ENCODE results near the gene FAM47E. TPM values are rescaled to one million over a fixed set of nuclear protein-coding genes. Genes with fewer than 3 reads are reported as not detected.

FAM47E gene
- total and polyA plus RNA-seq, 2 of the 13 experiments (the other 11 are each of a cell fraction or from before 2014, with no cell fraction given): 0.33 to 0.66 TPM

GRCh38 chr4:76235915-76236314 is 15.6 kb upstream of the FAM47E start:
- in situ Hi-C loops (cut with HindIII; ENCODE audit: extremely low pct_ligation_motif_present, low pct_unique_long_range_greater_than_20kb): no loop called here
- H3K27ac ChIP-seq (ENCODE audit: extremely low read length, insufficient read depth, low read length): no peak overlapping the region
- H4K20me1 ChIP-seq (ENCODE audit: insufficient read depth, low read length): no peaks in the 10 kb centered on the region
- H3K36me3 ChIP-seq (replicated peaks in 1 of 2; ENCODE audit: control insufficient read depth in 1 of 2, insufficient read depth in 2 of 2, low read length in 2 of 2): no peaks in the 10 kb centered on the region
- no peaks in the 10 kb centered on the region for H3K79me2 ChIP-seq (ENCODE audit: insufficient read depth, low read length)
- H3K27me3 ChIP-seq (ENCODE audit: control insufficient read depth in 1 of 2, insufficient read depth in 2 of 2, low read length in 2 of 2): no peaks in the 10 kb centered on the region
- ATAC-seq (no peak), DNase-seq (ENCODE audit: low spot score) (no peak), FAIRE-seq (no peak)
- H3K9ac ChIP-seq (ENCODE audit: insufficient read depth, low read depth, low read length): no peak overlapping the region
- H2AFZ ChIP-seq (ENCODE audit: low read length): no peak overlapping the region
- 0% methylated on average over 1 of the region's 1 CpG for WGBS (ENCODE audit: low lambda C conversion rate)
- TF ChIP-seq ZNF710 (CRISPR knock-in tag; IDR thresholded peaks at IDR 0.05; ENCODE audit: borderline replicate concordance) (no peak), ZNF451 (CRISPR knock-in tag; IDR thresholded peaks at IDR 0.05) (no peak), ZNF543 (CRISPR knock-in tag; IDR thresholded peaks at IDR 0.05) (no peak), KIAA2018 (CRISPR knock-in tag; IDR thresholded peaks at IDR 0.05; ENCODE audit: borderline replicate concordance) (no peak), FOXK2 (IDR thresholded peaks at IDR 0.05) (no peak), PAF1 (CRISPR knock-in tag; IDR thresholded peaks at IDR 0.05) (no peak), ZNF101 (CRISPR knock-in tag; IDR thresholded peaks at IDR 0.05; ENCODE audit: borderline replicate concordance, low read depth) (no peak), ZNF333 (CRISPR knock-in tag; IDR thresholded peaks at IDR 0.05; ENCODE audit: borderline replicate concordance) (no peak), ZBTB21 (CRISPR knock-in tag; IDR thresholded peaks at IDR 0.05) (no peak)
- CTCF ChIA-PET (ENCODE audit: low intra/inter-chr PET ratio, low total read pairs): no interaction called here
- intact Hi-C loops (cut with micrococcal nuclease; ENCODE audit: unreplicated experiment): no loop called here
- POLR2A ChIA-PET: no interaction called here
- no TSS peak for BruUV-seq (replicated peaks)
- no peak overlapping the region for H3K4me3 ChIP-seq (replicated peaks in 1 of 3; ENCODE audit: insufficient read depth in 1 of 3, low read depth in 2 of 3, low read length in 3 of 3)
- peaks cover 12% of the 10 kb centered on the region for H3K4me1 ChIP-seq (ENCODE audit: insufficient read depth, low read length)
- H3K4me2 ChIP-seq (ENCODE audit: low read depth, low read length): no peak overlapping the region
- no peaks in the 10 kb centered on the region for H3K9me3 ChIP-seq (ENCODE audit: low read length)
